HepG2 (cell line): Measurements from ENCODE around the gene ZBTB43.

Experiments
- HOXD1 ChIP-seq: sonication (generic); formaldehyde crosslinking; IDR thresholded peaks from 2 replicates; pipeline ENCODE4 v1.5.0; 2020; ENCODE audit warnings: missing genetic modification reagents
- TAF1 ChIP-seq: sonication (generic); formaldehyde crosslinking; IDR thresholded peaks from 2 replicates; pipeline ENCODE4 v1.4.0; 2020; ENCODE audit warnings: missing genetic modification reagents

DNA sequence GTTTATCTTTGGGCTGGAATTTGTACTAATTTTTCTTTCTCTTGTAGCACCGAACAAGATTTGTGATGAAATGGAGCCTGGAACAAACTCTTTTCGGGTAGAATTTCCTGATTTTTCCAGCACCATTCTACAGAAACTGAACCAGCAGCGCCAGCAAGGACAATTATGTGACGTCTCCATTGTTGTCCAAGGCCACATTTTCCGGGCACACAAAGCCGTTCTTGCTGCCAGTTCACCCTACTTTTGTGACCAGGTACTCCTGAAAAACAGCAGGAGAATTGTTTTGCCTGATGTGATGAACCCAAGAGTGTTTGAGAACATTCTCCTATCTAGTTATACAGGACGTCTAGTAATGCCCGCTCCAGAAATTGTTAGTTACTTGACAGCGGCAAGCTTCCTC is 27.6 kb downstream of the ZBTB43 start:
- TF ChIP-seq HOXD1 (CRISPR knock-in tag), result no peak
- TF ChIP-seq TAF1 (CRISPR knock-in tag), result no peak
